Ascending aorta (tissue), 2 donors: Measurements from ENCODE around the gene ZNF652. TPM values are rescaled to one million over a fixed set of nuclear protein-coding genes. Genes with fewer than 3 reads are reported as not detected.
"Not testable (repeated sequence)": the region's sequence is repeated elsewhere in the genome, so short reads cannot be mapped to it uniquely, and the experiment has no call there.

Experiments
- DNase-seq, 2 donors: peaks; one replicate each; pipeline ENCODE4 v3.0.0-alpha.2; 2019; ENCODE audit warnings: low spot score in 2 of 2
- H3K27ac ChIP-seq, 2 donors: fragments of 200-600 bp; sonication (generic); one replicate each; pipeline ENCODE4 v1.5.1; 2016 to 2017; ENCODE audit warnings: mild to moderate bottlenecking in 1 of 2
- H3K27me3 ChIP-seq: fragments of 200-600 bp; sonication (generic); one replicate; pipeline ENCODE4 v1.5.1; 2017
- H3K36me3 ChIP-seq, 2 donors: fragments of 200-600 bp; sonication (generic); one replicate each; pipeline ENCODE4 v1.5.1; 2016
- H3K4me1 ChIP-seq, 2 donors: fragments of 200-600 bp; sonication (generic); one replicate each; pipeline ENCODE4 v1.5.1; 2016 to 2017; ENCODE audit warnings: mild to moderate bottlenecking in 1 of 2
- H3K4me3 ChIP-seq, 2 donors: fragments of 200-600 bp; sonication (generic); one replicate each; pipeline ENCODE4 v1.5.1; 2016 to 2017; ENCODE audit warnings: mild to moderate bottlenecking in 1 of 2
- H3K9me3 ChIP-seq, 2 donors: fragments of 200-600 bp; sonication (generic); one replicate each; pipeline ENCODE4 v1.5.1; 2016
- intact Hi-C: fragments of 100-400 bp; cut with DNase I; formaldehyde crosslinking; loops from one replicate; pipeline ENCODE4 v1.15.1; 2023
- total RNA-seq: library from RNA; depleted of rRNA; stranded (reverse); fragments of >200 nt; gene quantifications from one replicate; pipeline ENCODE4 v1.1.0, GENCODE V29; 2016
- TF ChIP-seq, protein P1 (sequence below), 3 experiments: fragments of 200-600 bp in 2 of 3; fragments of 450-650 bp in 1 of 3; sonication (generic) in 2 of 3; IDR thresholded peaks; one replicate each; pipeline ENCODE4 v1.5.1; 2016 to 2019; ENCODE audit warnings: antibody characterized with exemption in 3 of 3, mild to moderate bottlenecking in 1 of 3, moderate library complexity in 1 of 3

Gene ZNF652
- total RNA-seq, 1 donor from 2014 or later = 13.5 TPM

DNA sequence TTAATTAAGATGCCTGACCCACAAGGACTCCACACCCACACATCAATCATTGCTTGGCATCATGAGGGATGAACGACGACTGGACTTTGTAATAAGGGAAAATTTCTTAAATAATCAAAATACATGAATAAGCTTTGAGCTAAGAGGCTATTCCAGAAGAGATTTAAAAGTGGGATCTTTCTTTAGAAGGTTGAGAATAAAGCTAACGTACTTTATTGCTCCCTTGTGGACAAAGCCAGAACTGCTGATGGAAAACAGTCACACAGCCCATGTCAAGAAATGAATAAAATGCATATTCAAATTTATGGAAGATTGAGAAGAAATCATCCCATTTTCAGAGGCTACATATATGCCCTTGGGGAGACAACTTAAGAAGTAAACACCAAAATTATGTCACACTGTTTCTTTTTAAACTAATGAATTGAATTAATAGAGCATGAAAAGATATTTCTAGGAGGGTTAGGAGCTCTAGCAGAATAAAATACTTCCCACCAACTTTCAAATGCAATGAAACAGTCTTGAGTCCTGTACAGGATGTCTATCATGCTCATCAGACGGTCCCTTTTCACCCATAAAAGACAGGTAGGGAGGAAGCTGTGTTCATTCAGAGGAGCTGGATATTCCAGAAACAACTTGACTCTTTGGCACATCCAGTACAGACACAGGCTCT, 71.2 kb downstream of the ZNF652 start:
- no peaks in the 10 kb centered on the region for H3K9me3 ChIP-seq
- H3K27me3 ChIP-seq = no peaks in the 10 kb centered on the region
- no peaks in the 10 kb centered on the region for H3K4me1 ChIP-seq
- intact Hi-C loops = loop anchor here (2.0 kb wide), 1 partner anchor 64 kb away; no protein-coding TSS in a partner anchor
- H3K36me3 ChIP-seq = peaks cover 0 to 6% of the 10 kb centered on the region in 2 donors
- DNase-seq = no peak
- TF ChIP-seq, protein P1, sequence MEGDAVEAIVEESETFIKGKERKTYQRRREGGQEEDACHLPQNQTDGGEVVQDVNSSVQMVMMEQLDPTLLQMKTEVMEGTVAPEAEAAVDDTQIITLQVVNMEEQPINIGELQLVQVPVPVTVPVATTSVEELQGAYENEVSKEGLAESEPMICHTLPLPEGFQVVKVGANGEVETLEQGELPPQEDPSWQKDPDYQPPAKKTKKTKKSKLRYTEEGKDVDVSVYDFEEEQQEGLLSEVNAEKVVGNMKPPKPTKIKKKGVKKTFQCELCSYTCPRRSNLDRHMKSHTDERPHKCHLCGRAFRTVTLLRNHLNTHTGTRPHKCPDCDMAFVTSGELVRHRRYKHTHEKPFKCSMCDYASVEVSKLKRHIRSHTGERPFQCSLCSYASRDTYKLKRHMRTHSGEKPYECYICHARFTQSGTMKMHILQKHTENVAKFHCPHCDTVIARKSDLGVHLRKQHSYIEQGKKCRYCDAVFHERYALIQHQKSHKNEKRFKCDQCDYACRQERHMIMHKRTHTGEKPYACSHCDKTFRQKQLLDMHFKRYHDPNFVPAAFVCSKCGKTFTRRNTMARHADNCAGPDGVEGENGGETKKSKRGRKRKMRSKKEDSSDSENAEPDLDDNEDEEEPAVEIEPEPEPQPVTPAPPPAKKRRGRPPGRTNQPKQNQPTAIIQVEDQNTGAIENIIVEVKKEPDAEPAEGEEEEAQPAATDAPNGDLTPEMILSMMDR (IDR thresholded peaks at IDR 0.05) = peak; percentile 51 to 66 (median 57)
- H3K27ac ChIP-seq = no peak overlapping the region
- H3K4me3 ChIP-seq = no peak overlapping the region

DNA sequence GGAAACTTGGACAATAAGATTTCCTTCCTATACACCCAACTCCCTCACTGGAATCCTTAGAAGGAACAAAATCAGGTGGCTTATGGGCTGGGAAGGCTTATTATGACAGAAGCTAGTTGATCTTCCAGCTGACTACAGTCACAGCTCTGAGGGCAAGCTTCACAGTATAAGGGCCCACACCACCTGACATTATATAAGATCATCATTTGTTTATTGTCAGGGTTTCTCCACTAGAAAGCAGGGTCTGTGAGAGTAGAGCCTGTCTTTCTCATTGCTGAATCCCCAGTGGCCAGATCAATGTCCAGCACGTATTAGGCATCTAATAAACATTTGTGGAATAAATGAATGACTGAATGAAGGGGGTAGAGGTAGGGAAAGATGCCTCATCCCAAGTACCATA, 73.7 kb downstream of the ZNF652 start:
- TF ChIP-seq, protein P1 (IDR thresholded peaks at IDR 0.05) = no peak
- intact Hi-C loops = no loop called here
- no peak for DNase-seq
- H3K36me3 ChIP-seq = peaks cover 0 to 6% of the 10 kb centered on the region in 2 donors
- no peak overlapping the region for H3K27ac ChIP-seq
- no peaks in the 10 kb centered on the region for H3K9me3 ChIP-seq
- no peaks in the 10 kb centered on the region for H3K27me3 ChIP-seq
- H3K4me1 ChIP-seq = no peaks in the 10 kb centered on the region
- H3K4me3 ChIP-seq = no peak overlapping the region

DNA sequence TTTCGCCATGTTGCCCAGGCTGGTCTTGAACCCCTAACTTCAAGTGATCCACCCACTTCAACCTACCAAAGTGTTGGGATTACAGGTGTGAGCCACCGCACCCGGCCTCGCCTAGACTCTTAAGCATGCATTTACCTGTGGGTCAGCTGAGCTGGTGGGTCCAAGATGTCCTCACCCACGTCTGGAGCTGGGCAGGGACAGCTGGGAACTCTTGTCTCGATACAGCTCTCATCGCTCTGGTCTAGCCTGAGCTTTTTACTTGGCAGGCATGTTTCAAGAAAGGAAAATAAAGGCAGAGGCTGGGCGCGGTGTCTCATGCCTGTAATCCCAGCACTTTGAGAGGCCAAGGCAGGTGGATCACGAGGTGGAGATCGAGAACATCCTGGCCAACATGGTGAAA, 74.6 kb downstream of the ZNF652 start:
- no peaks in the 10 kb centered on the region for H3K4me1 ChIP-seq
- DNase-seq = no peak
- H3K9me3 ChIP-seq = no peaks in the 10 kb centered on the region
- TF ChIP-seq, protein P1 (IDR thresholded peaks at IDR 0.05) = no peak
- H3K27ac ChIP-seq = no peak overlapping the region
- H3K27me3 ChIP-seq = no peaks in the 10 kb centered on the region
- intact Hi-C loops = no loop called here
- peaks cover 0 to 6% of the 10 kb centered on the region in 2 donors for H3K36me3 ChIP-seq
- no peak overlapping the region for H3K4me3 ChIP-seq

DNA sequence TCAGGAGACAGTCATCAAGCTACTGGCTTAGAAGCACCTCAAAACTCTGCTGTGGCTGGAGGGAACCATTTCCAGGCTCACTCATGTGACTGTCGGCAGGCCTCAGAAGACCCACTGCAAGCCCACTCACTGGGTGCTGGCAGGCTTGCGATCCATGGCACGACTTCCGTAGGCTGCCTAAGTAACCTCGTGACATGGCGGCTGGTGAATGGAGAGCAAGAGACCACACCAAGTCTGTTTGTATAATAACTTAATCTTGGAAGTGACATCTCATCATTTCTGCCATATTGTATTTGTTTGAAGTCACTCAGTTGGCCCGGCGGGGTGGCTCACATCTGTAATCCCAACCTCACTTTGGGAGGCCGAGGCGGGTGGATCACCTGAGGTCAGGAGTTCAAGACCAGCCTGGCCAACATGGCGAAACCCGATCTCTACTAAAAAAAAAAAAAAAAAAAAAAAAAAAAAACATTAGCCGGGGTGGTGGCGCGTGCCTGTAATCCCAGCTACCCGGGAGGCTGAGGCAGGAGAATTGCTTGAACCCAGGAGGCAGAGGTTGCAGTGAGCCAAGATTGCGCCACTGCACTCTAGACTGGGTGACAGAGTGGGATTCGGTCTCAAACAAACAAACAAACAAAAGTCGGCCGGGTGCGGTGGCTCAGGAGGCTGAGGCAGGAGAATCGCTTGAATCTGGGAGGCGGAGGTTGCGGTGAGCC, 75.6 kb downstream of the ZNF652 start:
- intact Hi-C loops, H3K27me3 ChIP-seq, H3K9me3 ChIP-seq, H3K4me1 ChIP-seq, H3K27ac ChIP-seq, DNase-seq, H3K36me3 ChIP-seq, H3K4me3 ChIP-seq: not testable (repeated sequence)

DNA sequence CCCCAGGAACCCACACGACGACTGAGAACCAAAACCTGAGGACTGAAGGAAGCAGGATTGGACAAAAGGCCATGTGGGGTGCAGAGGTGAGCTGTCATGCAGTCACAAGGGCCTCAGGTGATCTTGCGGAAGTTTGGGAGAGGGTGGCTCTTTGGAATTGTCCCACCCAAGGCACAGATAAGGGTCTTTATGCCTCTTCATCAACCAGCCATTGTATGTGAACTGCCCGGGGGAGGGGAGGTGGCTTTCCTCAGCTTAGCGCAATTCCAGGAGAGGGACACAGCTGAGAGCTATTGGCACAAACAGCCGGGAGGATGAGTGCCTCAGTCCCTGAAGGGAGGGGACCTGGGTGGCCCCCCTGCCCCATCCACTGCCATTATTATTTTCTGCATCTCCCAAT, 76.3 kb downstream of the ZNF652 start:
- Histone ChIP-seq H3K9me3 (no peaks in the 10 kb centered on the region), H3K4me1 (no peaks in the 10 kb centered on the region), H3K27ac (no peak overlapping the region), H3K27me3 (no peaks in the 10 kb centered on the region), H3K36me3 (no peaks in the 10 kb centered on the region), H3K4me3 (no peak overlapping the region)
- intact Hi-C loops = no loop called here
- TF ChIP-seq, protein P1 (IDR thresholded peaks at IDR 0.05) = no peak
- no peak for DNase-seq

DNA sequence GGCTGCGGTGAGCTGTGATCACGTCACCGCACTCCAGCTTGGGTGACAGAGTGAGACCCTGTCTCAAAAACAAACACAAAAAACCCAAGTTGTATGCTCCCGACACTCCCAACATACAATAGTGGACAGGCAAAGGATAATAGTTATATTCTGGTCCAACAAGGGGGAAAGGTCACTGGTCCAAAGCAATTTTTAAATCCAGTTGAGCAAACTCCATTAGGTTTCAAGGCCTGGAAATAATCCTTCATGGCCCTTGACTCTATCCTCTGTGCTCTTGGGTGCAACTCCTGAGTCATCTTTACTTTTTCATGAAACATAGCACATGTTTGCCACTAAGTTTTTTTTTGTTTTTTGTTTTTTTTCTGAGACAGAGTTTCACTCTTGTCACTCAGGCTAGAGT, 81.1 kb downstream of the ZNF652 start:
- DNase-seq = no peak
- TF ChIP-seq, protein P1 (IDR thresholded peaks at IDR 0.05) = no peak
- Histone ChIP-seq H3K27me3 (no peaks in the 10 kb centered on the region), H3K9me3 (no peaks in the 10 kb centered on the region), H3K36me3 (no peaks in the 10 kb centered on the region), H3K4me1 (no peaks in the 10 kb centered on the region), H3K27ac (no peak overlapping the region), H3K4me3 (no peak overlapping the region)
- intact Hi-C loops = no loop called here
